B cell (primary cell): ENCODE data around the gene FAM240B. TPM values are rescaled to one million over a fixed set of nuclear protein-coding genes. Genes with fewer than 3 reads are reported as not detected.

Experiments used
- ATAC-seq: fragments of 200-7000 bp; cut with Tn5 transposase; one replicate; pipeline ENCODE4 v1.10.0; 2021; ENCODE audit warnings: low read depth, mild to moderate bottlenecking, moderate number of reproducible peaks, moderate library complexity
- CTCF ChIA-PET: fragments of 350-600 bp; sonication (Branson Sonifier 250); formaldehyde crosslinking; loops from one replicate; lab custom pipeline; 2021; ENCODE audit warnings: antibody characterized with exemption, inconsistent platforms; lab: Charles Lee
- POLR2A ChIA-PET: fragments of 350-600 bp; sonication (Branson Sonifier 250); formaldehyde crosslinking; loops from one replicate; lab custom pipeline; 2021; ENCODE audit warnings: antibody characterized with exemption; lab: Charles Lee
- DNase-seq: peaks from one replicate; pipeline ENCODE4 v3.0.0; 2013
- H2AFZ ChIP-seq: 2 replicates; pipeline ENCODE4 v1.6.1; 2012; ENCODE audit warnings: mild to moderate bottlenecking, low read depth, low read length; ENCODE audit not compliant: insufficient read depth, poor library complexity, severe bottlenecking
- H3K27ac ChIP-seq, 2 donors: 1 replicate in 1 of 2; 2 replicates in 1 of 2; pipeline ENCODE4 v1.5.1; 2012 to 2013; ENCODE audit warnings: low read length in 2 of 2, mild to moderate bottlenecking in 2 of 2, moderate library complexity in 1 of 2
- H3K27me3 ChIP-seq, 4 experiments: fragments of 200-600 bp in 1 of 4; sonication (generic) in 1 of 4; replicated peaks in 1 of 4; 1 replicate in 2 of 4; 2 replicates in 2 of 4; pipeline versions ENCODE4 v1.6.1 to v1.7.0; 2013 to 2016; ENCODE audit warnings: low read length in 3 of 4, mild to moderate bottlenecking in 2 of 4, mixed read lengths in 1 of 4, moderate library complexity in 1 of 4; ENCODE audit not compliant: insufficient read depth in 4 of 4, control insufficient read depth in 3 of 4; ENCODE audit errors: control extremely low read depth in 1 of 4
- H3K36me3 ChIP-seq, 2 experiments: replicated peaks in 1 of 2; 1 replicate in 1 of 2; 2 replicates in 1 of 2; pipeline versions ENCODE4 v1.6.1 to v1.7.1; 2013; ENCODE audit warnings: low read length in 1 of 2; ENCODE audit not compliant: insufficient read depth in 2 of 2, control insufficient read depth in 1 of 2; ENCODE audit errors: control extremely low read depth in 1 of 2, extremely low read depth in 1 of 2
- H3K4me1 ChIP-seq, 2 donors: fragments of 200-600 bp in 1 of 2; sonication (generic) in 1 of 2; 1 replicate in 1 of 2; 2 replicates in 1 of 2; pipeline versions ENCODE4 v1.5.1 to v1.6.1; 2013 to 2017; ENCODE audit warnings: low read length in 2 of 2; ENCODE audit not compliant: control insufficient read depth in 2 of 2, insufficient read depth in 2 of 2
- H3K4me2 ChIP-seq: replicated peaks from 2 replicates; pipeline ENCODE3; 2012; ENCODE audit warnings: mild to moderate bottlenecking, low read depth, low read length; ENCODE audit not compliant: poor library complexity, severe bottlenecking
- H3K4me3 ChIP-seq, 5 experiments: fragments of 200-600 bp in 1 of 5; sonication (generic) in 1 of 5; 1 replicate in 3 of 5; 2 replicates in 2 of 5; pipeline versions ENCODE4 v1.5.1 to v1.7.0; 2011 to 2016; ENCODE audit warnings: low read length in 4 of 5, mild to moderate bottlenecking in 4 of 5, low read depth in 2 of 5, control low read depth in 1 of 5, moderate library complexity in 1 of 5; ENCODE audit not compliant: insufficient read depth in 1 of 5; ENCODE audit errors: control extremely low read depth in 1 of 5, extremely low read depth in 1 of 5
- H3K79me2 ChIP-seq: fragments of 200-600 bp; sonication (generic); one replicate; pipeline ENCODE4 v1.6.0; 2016; ENCODE audit warnings: low read length; ENCODE audit not compliant: control insufficient read depth, insufficient read depth
- H3K9ac ChIP-seq: fragments of 200-600 bp; sonication (generic); 2 replicates; pipeline ENCODE4 v1.6.1; 2017; ENCODE audit warnings: mild to moderate bottlenecking, low read length, moderate library complexity
- H3K9me3 ChIP-seq, 3 donors: one replicate each; pipeline versions ENCODE4 v1.6.1 to v1.7.1; 2013; ENCODE audit warnings: low read length in 2 of 3; ENCODE audit not compliant: control insufficient read depth in 2 of 3, insufficient read depth in 1 of 3; ENCODE audit errors: control extremely low read depth in 1 of 3
- H4K20me1 ChIP-seq: 2 replicates; pipeline ENCODE4 v1.6.0; 2012; ENCODE audit warnings: mild to moderate bottlenecking, low read length; ENCODE audit not compliant: insufficient read depth, control insufficient read depth, poor library complexity, severe bottlenecking
- H3K27ac Mint-ChIP-seq: one replicate; pipeline ENCODE4 v1.8.0; 2021; ENCODE audit warnings: mixed read lengths
- H3K27me3 Mint-ChIP-seq: one replicate; pipeline ENCODE4 v1.8.0; 2021; ENCODE audit warnings: mixed read lengths
- H3K4me1 Mint-ChIP-seq: one replicate; pipeline ENCODE4 v1.8.0; 2021; ENCODE audit warnings: mixed read lengths
- H3K4me3 Mint-ChIP-seq: one replicate; pipeline ENCODE4 v1.8.0; 2021; ENCODE audit warnings: mixed read lengths
- H3K9me3 Mint-ChIP-seq: one replicate; pipeline ENCODE4 v1.8.0; 2022; ENCODE audit warnings: mixed read lengths; ENCODE audit not compliant: insufficient read depth
- EZH2 ChIP-seq: IDR thresholded peaks from 2 replicates; pipeline ENCODE4 v1.6.1; 2012; ENCODE audit warnings: borderline replicate concordance, low read depth, mild to moderate bottlenecking, moderate library complexity, low read length; ENCODE audit not compliant: insufficient read depth, poor library complexity, severe bottlenecking
- WGBS: methylation state at CpG from one replicate; pipeline ENCODE4 v1.1.5; 2013; ENCODE audit warnings: missing lambda C conversion rate; ENCODE audit not compliant: insufficient coverage; 5-methylcytosine and 5-hydroxymethylcytosine counted together
- intact Hi-C: fragments of 100-400 bp; cut with micrococcal nuclease; formaldehyde crosslinking; loops from one replicate; pipeline ENCODE4 v1.10.0; 2022
- polyA plus RNA-seq: library from polyadenylated mRNA; depleted of rRNA; stranded (reverse); fragments of >200 nt; gene quantifications from 2 replicates; pipeline ENCODE4 v1.2.3, GENCODE V29; 2012
- total RNA-seq, 2 donors: library from RNA; stranded (reverse); fragments of 120-200 nt in 1 of 2; gene quantifications; 1 replicate in 1 of 2; 2 replicates in 1 of 2; pipeline versions ENCODE4 v1.2.3 to v1.2.4, GENCODE V29; 2013 to 2022
- TF ChIP-seq, protein P1 (sequence below): fragments of 200-600 bp; IDR thresholded peaks from one replicate; pipeline ENCODE4 v1.8.0; 2022; ENCODE audit warnings: antibody characterized with exemption, mild to moderate bottlenecking

Gene FAM240B
- total and polyA plus RNA-seq, 2 donors (not counting 1 experiment from before 2014, with no cell fraction given): not detected

DNA sequence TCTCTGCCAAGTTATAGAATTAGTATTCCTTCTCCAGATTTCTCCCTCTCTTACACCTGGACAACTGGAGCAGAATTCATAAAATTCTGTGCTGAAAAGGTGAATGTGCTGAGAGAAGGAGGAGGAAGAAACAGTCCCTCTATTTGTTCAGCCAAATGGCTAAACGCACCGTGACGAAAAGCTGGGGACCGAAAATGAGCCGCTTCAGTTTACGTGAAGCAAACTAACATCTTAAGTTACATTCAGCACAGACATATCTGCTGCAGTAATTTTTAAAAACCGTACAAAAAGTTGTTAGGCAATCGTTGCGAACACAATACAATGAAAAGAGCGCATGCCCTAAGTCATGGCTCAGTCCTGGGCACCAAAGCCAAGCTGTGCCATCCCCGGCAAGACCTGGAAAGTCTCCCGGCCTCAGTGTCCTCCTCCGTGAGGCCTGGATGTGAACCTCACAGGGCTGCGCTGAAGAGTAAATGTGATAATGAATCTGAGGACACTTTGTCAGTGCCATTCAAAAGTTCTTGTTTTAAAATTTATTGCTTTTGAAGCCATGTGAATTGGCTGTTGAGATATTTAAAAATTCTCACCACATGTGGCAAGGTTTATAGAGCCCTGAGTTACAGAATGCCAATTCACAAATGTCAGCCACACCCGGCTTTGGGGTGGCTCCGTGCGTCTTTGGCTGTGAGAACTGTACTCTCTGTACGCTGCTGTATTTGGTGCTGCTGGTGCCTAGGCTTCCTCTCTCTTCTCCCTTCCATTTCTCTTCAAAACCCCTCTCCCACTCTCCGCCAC, 46.3 kb downstream of the FAM240B start:
- peaks cover 17% of the 10 kb centered on the region for H3K27me3 Mint-ChIP-seq
- Histone ChIP-seq H3K27me3 (no peaks in the 10 kb centered on the region), H3K4me2 (no peak overlapping the region), H3K4me3 (no peak overlapping the region), H2AFZ (no peak overlapping the region), H3K36me3 (no peaks in the 10 kb centered on the region), H3K4me1 (no peaks in the 10 kb centered on the region), H3K9ac (no peak overlapping the region), H3K9me3 (no peaks in the 10 kb centered on the region), H3K27ac (no peak overlapping the region), H4K20me1 (no peaks in the 10 kb centered on the region), H3K79me2 (no peaks in the 10 kb centered on the region)
- TF ChIP-seq, protein P1, sequence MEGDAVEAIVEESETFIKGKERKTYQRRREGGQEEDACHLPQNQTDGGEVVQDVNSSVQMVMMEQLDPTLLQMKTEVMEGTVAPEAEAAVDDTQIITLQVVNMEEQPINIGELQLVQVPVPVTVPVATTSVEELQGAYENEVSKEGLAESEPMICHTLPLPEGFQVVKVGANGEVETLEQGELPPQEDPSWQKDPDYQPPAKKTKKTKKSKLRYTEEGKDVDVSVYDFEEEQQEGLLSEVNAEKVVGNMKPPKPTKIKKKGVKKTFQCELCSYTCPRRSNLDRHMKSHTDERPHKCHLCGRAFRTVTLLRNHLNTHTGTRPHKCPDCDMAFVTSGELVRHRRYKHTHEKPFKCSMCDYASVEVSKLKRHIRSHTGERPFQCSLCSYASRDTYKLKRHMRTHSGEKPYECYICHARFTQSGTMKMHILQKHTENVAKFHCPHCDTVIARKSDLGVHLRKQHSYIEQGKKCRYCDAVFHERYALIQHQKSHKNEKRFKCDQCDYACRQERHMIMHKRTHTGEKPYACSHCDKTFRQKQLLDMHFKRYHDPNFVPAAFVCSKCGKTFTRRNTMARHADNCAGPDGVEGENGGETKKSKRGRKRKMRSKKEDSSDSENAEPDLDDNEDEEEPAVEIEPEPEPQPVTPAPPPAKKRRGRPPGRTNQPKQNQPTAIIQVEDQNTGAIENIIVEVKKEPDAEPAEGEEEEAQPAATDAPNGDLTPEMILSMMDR: no peak
- no peak for TF ChIP-seq EZH2
- ATAC-seq (no peak), DNase-seq (no peak)
- intact Hi-C loops: no loop called here
- ChIA-PET CTCF (no interaction called here), POLR2A (no interaction called here)
- H3K4me1 Mint-ChIP-seq: peaks cover 3% of the 10 kb centered on the region
- no peak overlapping the region for H3K4me3 Mint-ChIP-seq
- 91% methylated on average over 17 of the region's 19 CpGs for WGBS
- H3K27ac Mint-ChIP-seq: no peak overlapping the region
- H3K9me3 Mint-ChIP-seq: no peaks in the 10 kb centered on the region

DNA sequence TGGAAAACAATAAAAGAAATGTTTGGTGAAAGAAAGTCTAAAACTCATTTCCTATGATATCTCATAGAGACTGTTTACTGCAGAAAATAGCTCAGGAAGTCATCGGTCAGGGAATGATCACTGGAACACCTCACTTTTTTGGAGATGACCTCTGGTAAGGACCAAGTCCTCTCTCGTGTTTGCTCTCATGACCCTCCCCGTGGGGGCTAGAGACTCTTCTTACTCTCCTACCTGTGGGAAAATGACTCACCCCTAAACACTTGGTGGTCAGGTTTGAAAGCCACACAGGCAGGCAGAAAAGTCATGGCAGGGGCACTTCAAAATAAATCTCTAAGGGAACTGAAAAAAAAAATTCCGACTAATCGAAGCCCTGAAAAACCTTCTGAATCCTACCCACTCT, 48.2 kb downstream of the FAM240B start:
- WGBS: 80% methylated on average over 4 of the region's 5 CpGs
- Mint-ChIP-seq H3K27ac (no peak overlapping the region), H3K27me3 (peaks cover 9% of the 10 kb centered on the region)

More for the DNA sequence above, 48.2 kb downstream of the FAM240B start:
- no peak for ATAC-seq
- Histone ChIP-seq H4K20me1 (no peaks in the 10 kb centered on the region), H3K4me2 (no peak overlapping the region), H3K9me3 (no peaks in the 10 kb centered on the region), H3K36me3 (no peaks in the 10 kb centered on the region), H3K4me3 (no peak overlapping the region), H3K27me3 (no peaks in the 10 kb centered on the region), H3K4me1 (no peaks in the 10 kb centered on the region), H3K79me2 (no peaks in the 10 kb centered on the region), H2AFZ (no peak overlapping the region), H3K9ac (no peak overlapping the region), H3K27ac (no peak overlapping the region)
- DNase-seq: no peak
- Mint-ChIP-seq H3K4me3 (no peak overlapping the region), H3K4me1 (peaks cover 3% of the 10 kb centered on the region), H3K9me3 (no peaks in the 10 kb centered on the region)
- CTCF ChIA-PET: no interaction called here
- POLR2A ChIA-PET: no interaction called here
- intact Hi-C loops: no loop called here
- TF ChIP-seq EZH2: no peak
- TF ChIP-seq, protein P1: no peak
